BLaER1 (cell line): ENCODE results near the gene SF3B6.

Experiments used
- H3K27ac ChIP-seq: shearing (Covaris generic); formaldehyde crosslinking; 2 replicates; pipeline ENCODE4 v1.8.1; 2022
- H3K27me3 ChIP-seq: shearing (Covaris generic); formaldehyde crosslinking; 2 replicates; pipeline ENCODE4 v1.8.1; 2022
- H3K36me3 ChIP-seq: shearing (Covaris generic); formaldehyde crosslinking; 2 replicates; pipeline ENCODE4 v1.8.1; 2022
- H3K4me1 ChIP-seq: shearing (Covaris generic); formaldehyde crosslinking; 2 replicates; pipeline ENCODE4 v1.8.1; 2022
- H3K4me2 ChIP-seq: shearing (Covaris generic); formaldehyde crosslinking; 2 replicates; pipeline ENCODE4 v1.8.1; 2022
- H3K4me3 ChIP-seq: shearing (Covaris generic); formaldehyde crosslinking; 2 replicates; pipeline ENCODE4 v1.8.1; 2022
- H3K9ac ChIP-seq: shearing (Covaris generic); formaldehyde crosslinking; 2 replicates; pipeline ENCODE4 v1.8.1; 2022
- H3K9me3 ChIP-seq: shearing (Covaris generic); formaldehyde crosslinking; 2 replicates; pipeline ENCODE4 v1.8.1; 2022
- H4K20me1 ChIP-seq: shearing (Covaris generic); formaldehyde crosslinking; 2 replicates; pipeline ENCODE4 v1.8.1; 2022
- Cebpa-rat ChIP-seq: shearing (Covaris generic); IDR thresholded peaks from 2 replicates; pipeline ENCODE4 v1.8.1; 2022

Gene SF3B6

GRCh38 chr2:24040511-24040910, 35.6 kb downstream of the SF3B6 start:
- H3K9me3 ChIP-seq, result no peaks in the 10 kb centered on the region
- H4K20me1 ChIP-seq, result 0 out of 2 replicates have a peak, but pooled peaks cover 16% of the 10 kb centered on the region
- no peak overlapping the region for H3K4me3 ChIP-seq
- H3K36me3 ChIP-seq, result peaks cover 36% of the 10 kb centered on the region
- peaks cover 8% of the 10 kb centered on the region for H3K4me1 ChIP-seq
- no peaks in the 10 kb centered on the region for H3K27me3 ChIP-seq
- H3K27ac ChIP-seq, result no peak overlapping the region
- TF ChIP-seq Cebpa-rat, result no peak
- no peak overlapping the region for H3K4me2 ChIP-seq
- H3K9ac ChIP-seq, result no peak overlapping the region

- Histone ChIP-seq H3K4me3 (no peak overlapping the region), H3K27me3 (no peaks in the 10 kb centered on the region), H3K9ac (no peak overlapping the region), H3K27ac (no peak overlapping the region), H3K9me3 (no peaks in the 10 kb centered on the region), H3K4me2 (no peak overlapping the region), H4K20me1 (0 out of 2 replicates have a peak, but pooled peaks cover 16% of the 10 kb centered on the region), H3K36me3 (peaks cover 39% of the 10 kb centered on the region), H3K4me1 (no peaks in the 10 kb centered on the region)
- no peak for TF ChIP-seq Cebpa-rat
Measured at GRCh38 chr2:24038786-24039499, 37.2 kb downstream of the SF3B6 start.

- TF ChIP-seq Cebpa-rat, result no peak
- Histone ChIP-seq H3K4me3 (no peak overlapping the region), H3K9me3 (no peaks in the 10 kb centered on the region), H3K4me1 (no peaks in the 10 kb centered on the region), H3K27ac (no peak overlapping the region), H3K36me3 (peaks cover 99% of the 10 kb centered on the region), H3K27me3 (no peaks in the 10 kb centered on the region), H3K4me2 (no peak overlapping the region), H3K9ac (no peak overlapping the region), H4K20me1 (0 out of 2 replicates have a peak, but pooled peaks cover 12% of the 10 kb centered on the region)
Measured at GRCh38 chr2:24026233-24026632, 49.9 kb downstream of the SF3B6 start.

- no peak overlapping the region for H3K27ac ChIP-seq
- H3K4me2 ChIP-seq, result no peak overlapping the region
Measured at GRCh38 chr2:24024996-24025663, 51.0 kb downstream of the SF3B6 start.

GRCh38 chr2:24024018-24024417, 52.1 kb downstream of the SF3B6 start:
- Histone ChIP-seq H3K9ac (no peak overlapping the region), H3K4me2 (no peak overlapping the region), H3K36me3 (peaks cover 77% of the 10 kb centered on the region), H3K4me1 (no peaks in the 10 kb centered on the region), H3K9me3 (no peaks in the 10 kb centered on the region), H3K27me3 (no peaks in the 10 kb centered on the region), H4K20me1 (0 out of 2 replicates have a peak, but pooled peaks cover 7% of the 10 kb centered on the region), H3K4me3 (no peak overlapping the region), H3K27ac (no peak overlapping the region)
- no peak for TF ChIP-seq Cebpa-rat

More at GRCh38 chr2:24024996-24025663, 51.0 kb downstream of the SF3B6 start:
- Histone ChIP-seq H3K9ac (no peak overlapping the region), H3K9me3 (no peaks in the 10 kb centered on the region), H3K4me3 (no peak overlapping the region), H3K36me3 (peaks cover 88% of the 10 kb centered on the region), H3K4me1 (no peaks in the 10 kb centered on the region), H4K20me1 (0 out of 2 replicates have a peak, but pooled peaks cover 7% of the 10 kb centered on the region), H3K27me3 (no peaks in the 10 kb centered on the region)
- TF ChIP-seq Cebpa-rat, result no peak

GRCh38 chr2:24022975-24023575, 53.1 kb downstream of the SF3B6 start:
- 0 out of 2 replicates have a peak, but pooled peaks cover 7% of the 10 kb centered on the region for H4K20me1 ChIP-seq
- H3K27me3 ChIP-seq, result no peaks in the 10 kb centered on the region
- H3K27ac ChIP-seq, result no peak overlapping the region
- no peaks in the 10 kb centered on the region for H3K9me3 ChIP-seq
- no peaks in the 10 kb centered on the region for H3K4me1 ChIP-seq
- H3K36me3 ChIP-seq, result peaks cover 68% of the 10 kb centered on the region
- no peak overlapping the region for H3K4me2 ChIP-seq
- TF ChIP-seq Cebpa-rat, result no peak
- H3K4me3 ChIP-seq, result no peak overlapping the region
- no peak overlapping the region for H3K9ac ChIP-seq

DNA sequence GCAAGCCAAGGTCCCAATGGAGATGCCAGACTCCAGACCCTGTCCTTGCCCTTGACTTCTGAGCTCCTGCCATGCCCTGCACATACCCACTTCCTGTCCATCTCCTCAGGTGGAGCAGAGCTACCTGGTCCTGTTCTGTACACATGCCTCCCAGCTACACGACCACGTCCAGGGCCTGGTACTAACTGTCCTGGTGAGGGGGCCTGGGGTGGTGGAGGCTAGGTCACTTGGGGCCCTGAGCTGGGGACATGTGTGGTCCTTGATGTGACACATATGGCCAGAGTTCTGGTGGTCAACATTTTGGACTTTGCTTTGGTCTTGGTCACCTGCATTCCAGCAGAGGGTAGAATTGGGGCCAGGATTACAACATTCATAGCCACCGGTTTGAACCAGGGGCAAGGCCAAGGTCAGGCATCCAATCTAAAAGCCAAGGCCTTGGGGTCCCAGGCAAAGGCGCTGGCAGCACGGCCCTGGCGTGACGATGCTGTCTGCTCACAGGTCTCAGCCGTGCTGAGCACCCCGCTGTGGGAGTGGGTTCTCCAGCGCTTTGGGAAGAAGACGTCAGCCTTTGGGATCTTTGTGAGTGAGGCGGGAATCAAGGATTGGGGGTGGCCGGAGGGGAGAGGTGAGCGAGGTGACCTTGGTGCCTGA, 53.7 kb downstream of the SF3B6 start:
- no peak overlapping the region for H3K4me3 ChIP-seq
- no peaks in the 10 kb centered on the region for H3K4me1 ChIP-seq
- H3K27me3 ChIP-seq, result no peaks in the 10 kb centered on the region
- H3K27ac ChIP-seq, result no peak overlapping the region
- TF ChIP-seq Cebpa-rat, result no peak
- 0 out of 2 replicates have a peak, but pooled peaks cover 7% of the 10 kb centered on the region for H4K20me1 ChIP-seq
- H3K9ac ChIP-seq, result no peak overlapping the region
- no peaks in the 10 kb centered on the region for H3K9me3 ChIP-seq
- no peak overlapping the region for H3K4me2 ChIP-seq
- peaks cover 61% of the 10 kb centered on the region for H3K36me3 ChIP-seq

GRCh38 chr2:24021122-24021998, 54.8 kb downstream of the SF3B6 start:
- H3K9ac ChIP-seq, result no peak overlapping the region
- H3K4me3 ChIP-seq, result no peak overlapping the region
- H4K20me1 ChIP-seq, result 0 out of 2 replicates have a peak, but pooled peaks cover 7% of the 10 kb centered on the region
- no peaks in the 10 kb centered on the region for H3K9me3 ChIP-seq
- no peaks in the 10 kb centered on the region for H3K4me1 ChIP-seq
- no peaks in the 10 kb centered on the region for H3K27me3 ChIP-seq
- H3K27ac ChIP-seq, result no peak overlapping the region
- no peak overlapping the region for H3K4me2 ChIP-seq
- no peak for TF ChIP-seq Cebpa-rat
- peaks cover 51% of the 10 kb centered on the region for H3K36me3 ChIP-seq

DNA sequence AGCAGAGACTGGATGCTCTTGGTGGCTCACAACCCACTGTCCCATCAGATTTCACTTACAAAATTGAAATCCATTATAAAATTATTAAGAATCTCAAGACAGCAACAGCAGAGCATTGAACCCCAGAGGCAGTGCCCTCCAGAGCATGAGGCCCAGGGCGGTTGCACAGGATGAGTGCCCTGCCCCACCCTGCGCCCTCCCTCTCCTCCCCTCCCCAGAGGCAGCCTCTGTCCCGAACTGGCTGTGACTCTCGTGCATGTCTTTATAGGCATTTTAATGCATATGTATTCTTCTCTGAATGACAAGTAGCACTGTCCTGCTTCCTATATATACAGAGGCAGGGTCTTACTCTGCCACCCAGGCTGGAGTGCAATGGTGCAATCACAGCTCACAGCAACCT, 55.9 kb downstream of the SF3B6 start:
- peaks cover 39% of the 10 kb centered on the region for H3K36me3 ChIP-seq
- no peak overlapping the region for H3K4me3 ChIP-seq
- no peak for TF ChIP-seq Cebpa-rat
- H4K20me1 ChIP-seq, result 0 out of 2 replicates have a peak, but pooled peaks cover 5% of the 10 kb centered on the region
- H3K27me3 ChIP-seq, result no peaks in the 10 kb centered on the region
- H3K9me3 ChIP-seq, result no peaks in the 10 kb centered on the region
- H3K27ac ChIP-seq, result no peak overlapping the region
- H3K4me2 ChIP-seq, result no peak overlapping the region
- H3K4me1 ChIP-seq, result no peaks in the 10 kb centered on the region
- H3K9ac ChIP-seq, result no peak overlapping the region
